H1 (cell line): ENCODE data around the gene FSIP1. TPM values are rescaled to one million over a fixed set of nuclear protein-coding genes. Genes with fewer than 3 reads are reported as not detected.

Experiments
- GABPA ChIP-seq: IDR thresholded peaks from 2 replicates; pipeline ENCODE4 v1.6.1; 2011; ENCODE audit warnings: mild to moderate bottlenecking, low read length, moderate library complexity, borderline replicate concordance; ENCODE audit not compliant: insufficient read depth
- TAF1 ChIP-seq: IDR thresholded peaks from 2 replicates; pipeline ENCODE4 v1.6.1; 2011; ENCODE audit warnings: mild to moderate bottlenecking, low read depth, low read length
- polyA plus RNA-seq, 7 experiments: library from polyadenylated mRNA; depleted of rRNA in 3 of 7; stranded (reverse) in 5 of 7; unstranded in 2 of 7; fragments of >200 nt in 5 of 7; fragments of 200-250 nt in 2 of 7; gene quantifications; 1 replicate in 5 of 7; 2 replicates in 1 of 7; 4 replicates in 1 of 7; pipeline versions ENCODE4 v1.2.1 to v1.2.3, GENCODE V29; 2011 to 2013; ENCODE audit warnings: missing spikeins in 2 of 7, mixed read lengths in 2 of 7
- total RNA-seq: library from RNA; stranded (reverse); fragmentation: NEBNext Ultra II Directional; extraction: Animal tissue kit (Norgen Biotek cat#: 25700); gene quantifications from 2 replicates; pipeline ENCODE4 v1.2.1, GENCODE V29; 2021

FSIP1 gene
- total and polyA plus RNA-seq, 2 of the 8 experiments (the other 6 are each of a cell fraction or from before 2014, with no cell fraction given): 0.18 to 1.3 TPM

- TF ChIP-seq TAF1 (no peak), GABPA (no peak)
Observed at GRCh38 chr15:39573287-39573686, 209.4 kb downstream of the FSIP1 start (continued).
